MCF 10A (cell line): ENCODE measurements around the gene TNFRSF8. TPM values are rescaled to one million over a fixed set of nuclear protein-coding genes. Genes with fewer than 3 reads are reported as not detected.

Experiments used
- BruUV-seq: library from RNA; stranded (reverse); fragments of 400-500 nt; replicated peaks from 2 replicates; lab custom pipeline; 2021; lab: Mats Ljungman, UMichigan
- CTCF ChIA-PET: fragments of 300-600 bp; sonication (Branson Sonifier 250); formaldehyde crosslinking; extraction: SDS; loops from one replicate; lab custom pipeline; 2021; ENCODE audit warnings: antibody characterized with exemption, inconsistent platforms; lab: Yijun Ruan, JAX
- POLR2A ChIA-PET: fragments of 300-600, 350-650 bp; sonication (Branson Sonifier 250); formaldehyde crosslinking; extraction: SDS; loops from one replicate; lab custom pipeline; 2020; ENCODE audit warnings: antibody characterized with exemption, inconsistent platforms; lab: Yijun Ruan, JAX
- DNase-seq: peaks from one replicate; pipeline ENCODE4 v3.0.0-alpha.2; 2018; ENCODE audit not compliant: unreplicated experiment
- H3K27ac Mint-ChIP-seq: one replicate; pipeline ENCODE4 v1.8.0; 2022; ENCODE audit warnings: mild to moderate bottlenecking, low read depth, mixed read lengths; ENCODE audit not compliant: unreplicated experiment
- H3K27me3 Mint-ChIP-seq: one replicate; pipeline ENCODE4 v1.8.0; 2022; ENCODE audit warnings: mixed read lengths; ENCODE audit not compliant: insufficient read depth, unreplicated experiment
- H3K36me3 Mint-ChIP-seq: one replicate; pipeline ENCODE4 v1.8.0; 2022; ENCODE audit warnings: mild to moderate bottlenecking, moderate library complexity, mixed read lengths; ENCODE audit not compliant: insufficient read depth, unreplicated experiment
- H3K4me1 Mint-ChIP-seq: one replicate; pipeline ENCODE4 v1.8.0; 2022; ENCODE audit warnings: mixed read lengths; ENCODE audit not compliant: insufficient read depth, unreplicated experiment
- H3K4me3 Mint-ChIP-seq: one replicate; pipeline ENCODE4 v1.8.0; 2022; ENCODE audit warnings: mild to moderate bottlenecking, moderate library complexity, mixed read lengths; ENCODE audit not compliant: unreplicated experiment
- H3K9me3 Mint-ChIP-seq: one replicate; pipeline ENCODE4 v1.8.0; 2022; ENCODE audit warnings: mixed read lengths; ENCODE audit not compliant: unreplicated experiment
- intact Hi-C: fragments of 100-400 bp; cut with micrococcal nuclease; formaldehyde crosslinking; loops from 2 replicates; pipeline ENCODE4 v1.14.1; 2022
- total RNA-seq: library from RNA; stranded (reverse); gene quantifications from 2 replicates; pipeline ENCODE4 v1.2.3, GENCODE V29; 2022
- TF ChIP-seq, protein P1 (sequence below): fragments of 200-600 bp; IDR thresholded peaks from one replicate; pipeline ENCODE4 v1.8.0; 2022; ENCODE audit warnings: antibody characterized with exemption, mild to moderate bottlenecking; ENCODE audit not compliant: unreplicated experiment

Gene TNFRSF8
- total RNA-seq, 1 experiment from 2014 or later: not detected

DNA sequence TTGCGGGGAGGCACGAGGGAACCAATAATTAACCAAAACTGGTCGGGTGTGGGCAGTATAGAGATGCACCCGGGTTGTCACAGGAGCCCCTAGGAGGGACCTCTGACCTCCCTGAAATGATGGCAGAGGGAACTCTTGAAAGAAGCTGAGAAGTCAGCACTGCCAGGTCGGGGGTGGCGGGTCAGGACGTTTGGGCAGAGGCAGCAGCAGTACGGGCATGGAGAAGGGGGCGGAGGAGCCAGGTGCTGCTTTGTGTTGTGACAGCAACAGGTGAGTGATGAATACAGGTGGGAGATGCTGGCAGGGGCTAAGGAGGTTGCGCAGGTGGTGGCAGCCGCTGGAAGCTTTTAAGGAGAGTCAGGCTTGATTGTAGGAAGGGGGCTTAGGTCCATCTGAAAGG, 115.4 kb downstream of the TNFRSF8 start:
- Mint-ChIP-seq H3K36me3 (no peaks in the 10 kb centered on the region), H3K27ac (no peak overlapping the region), H3K4me1 (peaks cover 6% of the 10 kb centered on the region), H3K9me3 (no peaks in the 10 kb centered on the region), H3K4me3 (no peak overlapping the region), H3K27me3 (peaks cover 27% of the 10 kb centered on the region)
- POLR2A ChIA-PET: no interaction called here
- intact Hi-C loops: no loop called here
- TF ChIP-seq, protein P1, sequence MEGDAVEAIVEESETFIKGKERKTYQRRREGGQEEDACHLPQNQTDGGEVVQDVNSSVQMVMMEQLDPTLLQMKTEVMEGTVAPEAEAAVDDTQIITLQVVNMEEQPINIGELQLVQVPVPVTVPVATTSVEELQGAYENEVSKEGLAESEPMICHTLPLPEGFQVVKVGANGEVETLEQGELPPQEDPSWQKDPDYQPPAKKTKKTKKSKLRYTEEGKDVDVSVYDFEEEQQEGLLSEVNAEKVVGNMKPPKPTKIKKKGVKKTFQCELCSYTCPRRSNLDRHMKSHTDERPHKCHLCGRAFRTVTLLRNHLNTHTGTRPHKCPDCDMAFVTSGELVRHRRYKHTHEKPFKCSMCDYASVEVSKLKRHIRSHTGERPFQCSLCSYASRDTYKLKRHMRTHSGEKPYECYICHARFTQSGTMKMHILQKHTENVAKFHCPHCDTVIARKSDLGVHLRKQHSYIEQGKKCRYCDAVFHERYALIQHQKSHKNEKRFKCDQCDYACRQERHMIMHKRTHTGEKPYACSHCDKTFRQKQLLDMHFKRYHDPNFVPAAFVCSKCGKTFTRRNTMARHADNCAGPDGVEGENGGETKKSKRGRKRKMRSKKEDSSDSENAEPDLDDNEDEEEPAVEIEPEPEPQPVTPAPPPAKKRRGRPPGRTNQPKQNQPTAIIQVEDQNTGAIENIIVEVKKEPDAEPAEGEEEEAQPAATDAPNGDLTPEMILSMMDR: no peak
- CTCF ChIA-PET: interaction anchor here (0.6 to 0.9 kb wide), 2 partner anchors 55 to 93 kb away, joined by 3 read pairs; no protein-coding TSS in a partner anchor
- no TSS peak for BruUV-seq
- no peak for DNase-seq

DNA sequence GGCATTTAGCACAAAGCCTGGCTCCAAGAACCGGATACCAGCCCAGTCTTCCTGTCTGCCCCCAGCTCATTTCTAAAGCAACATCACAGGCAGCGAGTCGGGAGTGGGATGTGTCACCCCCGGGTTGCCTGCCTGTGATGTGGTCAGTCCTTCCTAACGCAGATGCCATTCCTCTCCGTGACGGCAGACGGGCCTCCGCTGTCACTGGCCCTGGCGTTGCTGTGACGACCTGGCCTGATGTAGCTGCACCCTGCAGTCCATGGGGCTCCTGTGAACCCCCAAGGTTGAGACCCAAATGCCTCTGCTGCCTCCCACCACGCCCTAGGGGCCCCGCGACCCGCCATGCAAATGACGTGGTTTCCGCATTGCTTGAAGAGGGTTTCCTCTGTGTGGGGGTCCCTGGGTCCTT, 116.0 kb downstream of the TNFRSF8 start:
- DNase-seq: no peak
- ChIA-PET CTCF (interaction anchor here (0.6 to 0.9 kb wide), 2 partner anchors 56 to 94 kb away, joined by 3 read pairs; no protein-coding TSS in a partner anchor), POLR2A (no interaction called here)
- Mint-ChIP-seq H3K27ac (no peak overlapping the region), H3K36me3 (no peaks in the 10 kb centered on the region), H3K27me3 (peaks cover 27% of the 10 kb centered on the region), H3K4me1 (peaks cover 6% of the 10 kb centered on the region), H3K9me3 (no peaks in the 10 kb centered on the region), H3K4me3 (no peak overlapping the region)
- intact Hi-C loops: no loop called here
- TF ChIP-seq, protein P1: no peak
- BruUV-seq: no TSS peak

DNA sequence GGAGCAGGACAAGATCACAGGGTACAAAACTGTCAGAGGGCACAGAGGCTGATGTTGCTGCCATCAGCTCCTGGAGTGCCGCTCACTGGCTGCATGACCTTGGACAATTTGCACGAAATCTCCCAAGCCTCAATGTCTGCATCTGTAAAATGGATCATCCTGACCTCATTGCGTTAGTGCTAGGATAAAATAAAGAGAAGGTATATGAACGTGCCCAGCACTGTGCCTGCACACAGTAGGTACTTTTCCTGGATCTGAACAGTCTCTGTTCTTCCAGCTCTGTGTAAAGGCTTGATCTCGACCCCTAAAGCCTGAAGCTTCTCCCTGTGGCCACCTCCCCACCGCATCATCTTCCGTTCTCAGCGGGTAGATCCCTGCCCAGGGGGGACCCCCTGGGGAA, 116.6 kb downstream of the TNFRSF8 start:
- DNase-seq: no peak
- CTCF ChIA-PET: no interaction called here
- peaks cover 27% of the 10 kb centered on the region for H3K27me3 Mint-ChIP-seq
- H3K4me1 Mint-ChIP-seq: peaks cover 6% of the 10 kb centered on the region
- H3K36me3 Mint-ChIP-seq: no peaks in the 10 kb centered on the region
- BruUV-seq: no TSS peak
- TF ChIP-seq, protein P1: no peak
- POLR2A ChIA-PET: no interaction called here
- intact Hi-C loops: no loop called here
- H3K9me3 Mint-ChIP-seq: no peaks in the 10 kb centered on the region
- no peak overlapping the region for H3K27ac Mint-ChIP-seq
- H3K4me3 Mint-ChIP-seq: no peak overlapping the region

DNA sequence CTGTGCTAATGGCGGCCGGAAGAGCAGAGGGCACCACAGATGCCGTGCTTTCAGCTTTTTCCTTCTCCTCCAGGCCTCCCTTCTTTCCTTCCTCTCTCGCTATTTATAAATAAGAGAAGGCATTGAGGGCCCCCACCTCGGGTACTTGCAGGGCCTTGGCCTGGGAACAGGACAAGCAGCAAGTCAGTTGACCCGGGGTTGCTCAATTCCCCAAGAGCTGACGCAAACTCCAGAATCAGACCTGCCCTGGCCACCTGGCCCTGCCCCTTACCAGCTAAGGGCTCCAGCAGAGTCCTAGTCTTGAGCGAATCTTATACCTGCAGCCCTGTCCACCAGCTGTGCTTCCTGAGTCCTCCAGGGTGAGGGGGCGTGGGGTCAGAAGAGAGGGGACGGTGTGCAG, 117.2 kb downstream of the TNFRSF8 start:
- peak; percentile 27 for DNase-seq
- H3K27me3 Mint-ChIP-seq: peaks cover 27% of the 10 kb centered on the region
- TF ChIP-seq, protein P1: no peak
- intact Hi-C loops: no loop called here
- no peaks in the 10 kb centered on the region for H3K36me3 Mint-ChIP-seq
- H3K9me3 Mint-ChIP-seq: no peaks in the 10 kb centered on the region
- ChIA-PET POLR2A (no interaction called here), CTCF (interaction anchor here (0.6 kb wide), 1 partner anchor 1146 kb away, joined by 3 read pairs; no protein-coding TSS in a partner anchor)
- H3K4me3 Mint-ChIP-seq: no peak overlapping the region
- no TSS peak for BruUV-seq
- H3K4me1 Mint-ChIP-seq: peaks cover 6% of the 10 kb centered on the region
- peak overlapping the region; percentile 23 for H3K27ac Mint-ChIP-seq
